ENCODE results near the gene PITPNM3.

PITPNM3 gene

GRCh38 chr17:6551869-6552531, 4.4 kb downstream of the PITPNM3 start:
- Histone ChIP-seq H3K27ac (ENCODE audit: low read length) (no peak overlapping the region), H3K4me3 (ENCODE audit: low read length) (no peak overlapping the region), H3K9me3 (ENCODE audit: control insufficient read depth, insufficient read depth, low read length) (no peaks in the 10 kb centered on the region), H3K4me1 (ENCODE audit: control insufficient read depth, insufficient read depth, low read length) (peaks cover 16% of the 10 kb centered on the region), H3K36me3 (ENCODE audit: control insufficient read depth, insufficient read depth, low read length) (no peaks in the 10 kb centered on the region), H3K27me3 (ENCODE audit: control insufficient read depth, insufficient read depth, low read length) (peaks cover 14% of the 10 kb centered on the region)
- WGBS (ENCODE audit: insufficient coverage, insufficient read length), result no CpG with 5 or more reads among the region's 11 CpGs
- no peak for DNase-seq (ENCODE audit: low read depth, low spot score)

GRCh38 chr17:6551356-6551755, 5.0 kb downstream of the PITPNM3 start:
- no peaks in the 10 kb centered on the region for H3K36me3 ChIP-seq (ENCODE audit: control insufficient read depth, insufficient read depth, low read length)
- peaks cover 10% of the 10 kb centered on the region; the same call in 1 of the 2 replicates for H3K27me3 ChIP-seq (ENCODE audit: control insufficient read depth, insufficient read depth, low read length)
- no peak overlapping the region for H3K4me3 ChIP-seq (ENCODE audit: low read length)
- no peaks in the 10 kb centered on the region for H3K9me3 ChIP-seq (ENCODE audit: control insufficient read depth, insufficient read depth, low read length)
- DNase-seq (ENCODE audit: low read depth, low spot score), result no peak
- no peak overlapping the region for H3K27ac ChIP-seq (ENCODE audit: low read length)
- H3K4me1 ChIP-seq (ENCODE audit: control insufficient read depth, insufficient read depth, low read length), result peaks cover 16% of the 10 kb centered on the region
- no CpG with 5 or more reads among the region's 5 CpGs for WGBS (ENCODE audit: insufficient coverage, insufficient read length)

GRCh38 chr17:6549384-6550036, 6.8 kb downstream of the PITPNM3 start:
- H3K4me3 ChIP-seq (ENCODE audit: low read length), result no peak overlapping the region
- peaks cover 11% of the 10 kb centered on the region for H3K4me1 ChIP-seq (ENCODE audit: control insufficient read depth, insufficient read depth, low read length)
- H3K9me3 ChIP-seq (ENCODE audit: control insufficient read depth, insufficient read depth, low read length), result no peaks in the 10 kb centered on the region
- H3K36me3 ChIP-seq (ENCODE audit: control insufficient read depth, insufficient read depth, low read length), result no peaks in the 10 kb centered on the region
- WGBS (ENCODE audit: insufficient coverage, insufficient read length), result no CpG with 5 or more reads among the region's 9 CpGs
- no peak for DNase-seq (ENCODE audit: low read depth, low spot score)
- H3K27ac ChIP-seq (ENCODE audit: low read length), result no peak overlapping the region
- no peaks in the 10 kb centered on the region; the same call in 1 of the 2 replicates for H3K27me3 ChIP-seq (ENCODE audit: control insufficient read depth, insufficient read depth, low read length)

- WGBS (ENCODE audit: insufficient coverage, insufficient read length), result no CpG with 5 or more reads among the region's 11 CpGs
- Histone ChIP-seq H3K27ac (ENCODE audit: low read length) (no peak overlapping the region), H3K4me3 (ENCODE audit: low read length) (no peak overlapping the region), H3K27me3 (ENCODE audit: control insufficient read depth, insufficient read depth, low read length) (no peaks in the 10 kb centered on the region), H3K4me1 (ENCODE audit: control insufficient read depth, insufficient read depth, low read length) (peaks cover 12% of the 10 kb centered on the region), H3K36me3 (ENCODE audit: control insufficient read depth, insufficient read depth, low read length) (no peaks in the 10 kb centered on the region), H3K9me3 (ENCODE audit: control insufficient read depth, insufficient read depth, low read length) (no peaks in the 10 kb centered on the region)
- no peak for DNase-seq (ENCODE audit: low read depth, low spot score)
Measured at GRCh38 chr17:6548578-6549330, 7.6 kb downstream of the PITPNM3 start.

GRCh38 chr17:6548034-6548433, 8.3 kb downstream of the PITPNM3 start:
- WGBS (ENCODE audit: insufficient coverage, insufficient read length), result no CpG with 5 or more reads among the region's 5 CpGs
- no peaks in the 10 kb centered on the region for H3K36me3 ChIP-seq (ENCODE audit: control insufficient read depth, insufficient read depth, low read length)
- no peak for DNase-seq (ENCODE audit: low read depth, low spot score)
- no peaks in the 10 kb centered on the region for H3K9me3 ChIP-seq (ENCODE audit: control insufficient read depth, insufficient read depth, low read length)
- H3K4me3 ChIP-seq (ENCODE audit: low read length), result no peak overlapping the region
- peaks cover 12% of the 10 kb centered on the region for H3K4me1 ChIP-seq (ENCODE audit: control insufficient read depth, insufficient read depth, low read length)
- no peaks in the 10 kb centered on the region for H3K27me3 ChIP-seq (ENCODE audit: control insufficient read depth, insufficient read depth, low read length)
- H3K27ac ChIP-seq (ENCODE audit: low read length), result no peak overlapping the region

- no peak overlapping the region for H3K4me3 ChIP-seq (ENCODE audit: low read length)
- peaks cover 12% of the 10 kb centered on the region for H3K4me1 ChIP-seq (ENCODE audit: control insufficient read depth, insufficient read depth, low read length)
- no CpG with 5 or more reads among the region's 6 CpGs for WGBS (ENCODE audit: insufficient coverage, insufficient read length)
- H3K36me3 ChIP-seq (ENCODE audit: control insufficient read depth, insufficient read depth, low read length), result no peaks in the 10 kb centered on the region
- no peak overlapping the region for H3K27ac ChIP-seq (ENCODE audit: low read length)
- no peak for DNase-seq (ENCODE audit: low read depth, low spot score)
- no peaks in the 10 kb centered on the region for H3K9me3 ChIP-seq (ENCODE audit: control insufficient read depth, insufficient read depth, low read length)
- H3K27me3 ChIP-seq (ENCODE audit: control insufficient read depth, insufficient read depth, low read length), result no peaks in the 10 kb centered on the region
Measured at GRCh38 chr17:6547336-6547735, 9.0 kb downstream of the PITPNM3 start.

GRCh38 chr17:6546069-6546718, 10.2 kb downstream of the PITPNM3 start:
- no peak overlapping the region for H3K4me3 ChIP-seq (ENCODE audit: low read length)
- no peaks in the 10 kb centered on the region for H3K27me3 ChIP-seq (ENCODE audit: control insufficient read depth, insufficient read depth, low read length)
- peaks cover 10% of the 10 kb centered on the region for H3K4me1 ChIP-seq (ENCODE audit: control insufficient read depth, insufficient read depth, low read length)
- H3K27ac ChIP-seq (ENCODE audit: low read length), result no peak overlapping the region
- no peaks in the 10 kb centered on the region for H3K36me3 ChIP-seq (ENCODE audit: control insufficient read depth, insufficient read depth, low read length)
- WGBS (ENCODE audit: insufficient coverage, insufficient read length), result no CpG with 5 or more reads among the region's 10 CpGs
- H3K9me3 ChIP-seq (ENCODE audit: control insufficient read depth, insufficient read depth, low read length), result no peaks in the 10 kb centered on the region
- DNase-seq (ENCODE audit: low read depth, low spot score), result no peak

GRCh38 chr17:6545291-6545690, 11.1 kb downstream of the PITPNM3 start:
- no peaks in the 10 kb centered on the region for H3K36me3 ChIP-seq (ENCODE audit: control insufficient read depth, insufficient read depth, low read length)
- no CpG with 5 or more reads among the region's 8 CpGs for WGBS (ENCODE audit: insufficient coverage, insufficient read length)
- DNase-seq (ENCODE audit: low read depth, low spot score), result no peak

GRCh38 chr17:6544011-6544370, 12.4 kb downstream of the PITPNM3 start:
- Histone ChIP-seq H3K27ac (ENCODE audit: low read length) (no peak overlapping the region), H3K9me3 (ENCODE audit: control insufficient read depth, insufficient read depth, low read length) (no peaks in the 10 kb centered on the region), H3K27me3 (ENCODE audit: control insufficient read depth, insufficient read depth, low read length) (no peaks in the 10 kb centered on the region), H3K4me3 (ENCODE audit: low read length) (no peak overlapping the region), H3K4me1 (ENCODE audit: control insufficient read depth, insufficient read depth, low read length) (peaks cover 6% of the 10 kb centered on the region), H3K36me3 (ENCODE audit: control insufficient read depth, insufficient read depth, low read length) (no peaks in the 10 kb centered on the region)
- WGBS (ENCODE audit: insufficient coverage, insufficient read length), result no CpG with 5 or more reads among the region's 5 CpGs
- no peak for DNase-seq (ENCODE audit: low read depth, low spot score)

More at GRCh38 chr17:6545291-6545690, 11.1 kb downstream of the PITPNM3 start:
- Histone ChIP-seq H3K27me3 (ENCODE audit: control insufficient read depth, insufficient read depth, low read length) (no peaks in the 10 kb centered on the region), H3K4me3 (ENCODE audit: low read length) (no peak overlapping the region), H3K4me1 (ENCODE audit: control insufficient read depth, insufficient read depth, low read length) (peaks cover 9% of the 10 kb centered on the region), H3K9me3 (ENCODE audit: control insufficient read depth, insufficient read depth, low read length) (no peaks in the 10 kb centered on the region), H3K27ac (ENCODE audit: low read length) (no peak overlapping the region)

Measured in iPS DF 6.9 (cell line).